Omental fat pad (tissue), 4 donors: Measurements from ENCODE around the gene KCNMB2. TPM values are rescaled to one million over a fixed set of nuclear protein-coding genes. Genes with fewer than 3 reads are reported as not detected.

ENCODE experiments used
- ATAC-seq: fragments of 150-250 bp; one replicate; pipeline ENCODE4 v1.9.1; 2016; ENCODE audit warnings: mild to moderate bottlenecking, moderate library complexity; ENCODE audit not compliant: low FRiP score
- DNase-seq: peaks from one replicate; pipeline ENCODE4 v3.0.0-alpha.2; 2019; ENCODE audit warnings: low spot score
- CTCF ChIP-seq, 3 donors: fragments of 450-650 bp; IDR thresholded peaks; one replicate each; pipeline ENCODE4 v1.5.1; 2016 to 2017; ENCODE audit warnings: antibody characterized with exemption in 3 of 3, mild to moderate bottlenecking in 3 of 3, moderate library complexity in 2 of 3
- total RNA-seq, 4 donors: library from RNA; depleted of rRNA; stranded (reverse); fragments of >200 nt; gene quantifications; one replicate each; pipeline ENCODE4 v1.1.0, GENCODE V29; 2016

KCNMB2 gene
- total RNA-seq, 4 donors from 2014 or later, result 0.24 to 0.65 TPM; not detected in 2

- ATAC-seq (no peak), DNase-seq (no peak)
- TF ChIP-seq CTCF (IDR thresholded peaks at IDR 0.05), result no peak
Observed at GRCh38 chr3:178802993-178803693, 266.9 kb downstream of the KCNMB2 start.

- ATAC-seq (no peak), DNase-seq (no peak)
- TF ChIP-seq CTCF (IDR thresholded peaks at IDR 0.05), result no peak
Observed at GRCh38 chr3:178804606-178805005, 268.4 kb downstream of the KCNMB2 start.

GRCh38 chr3:178805741-178806140, 269.5 kb downstream of the KCNMB2 start:
- no peak for DNase-seq
- ATAC-seq, result no peak
- TF ChIP-seq CTCF (IDR thresholded peaks at IDR 0.05), result no peak

DNA sequence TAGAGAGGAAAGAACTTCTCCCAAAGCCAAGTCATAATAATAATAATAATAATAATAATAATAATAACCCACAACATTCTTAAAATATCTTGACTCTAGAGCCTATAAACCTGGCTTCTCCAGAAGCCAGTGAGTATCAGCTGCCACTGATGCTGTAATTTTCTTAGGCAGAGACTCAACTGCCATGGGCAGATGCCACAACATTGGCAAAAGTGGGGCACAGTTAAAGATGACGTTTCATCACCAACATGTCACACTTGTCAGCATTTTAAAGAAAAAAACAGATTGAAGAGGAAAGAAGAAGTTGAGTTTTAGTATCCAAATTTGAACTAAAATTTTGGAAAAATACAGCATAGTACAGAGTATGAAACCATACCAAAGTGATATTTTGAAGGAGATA, 270.4 kb downstream of the KCNMB2 start:
- no peak for ATAC-seq
- no peak for DNase-seq
- no peak for TF ChIP-seq CTCF (IDR thresholded peaks at IDR 0.05)

DNA sequence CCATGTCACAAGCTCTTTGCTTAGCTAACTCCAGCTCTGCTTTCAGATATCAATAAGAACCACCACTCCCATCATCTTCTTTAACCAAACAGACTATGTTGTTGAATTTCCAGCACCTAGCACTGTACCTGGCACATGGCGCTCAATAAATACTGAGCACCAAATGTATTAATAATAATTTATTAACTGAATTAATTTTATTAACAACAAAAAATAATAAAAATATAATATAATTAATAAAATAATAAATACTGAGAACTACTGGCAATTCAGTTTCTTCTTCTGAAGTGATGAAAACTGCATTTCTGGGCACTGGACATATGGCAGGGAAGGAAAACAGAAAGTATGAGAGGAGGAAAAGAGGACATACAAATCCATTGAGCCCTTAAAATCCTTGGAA, 271.5 kb downstream of the KCNMB2 start:
- DNase-seq, result no peak
- no peak for ATAC-seq
- no peak for TF ChIP-seq CTCF (IDR thresholded peaks at IDR 0.05)

DNA sequence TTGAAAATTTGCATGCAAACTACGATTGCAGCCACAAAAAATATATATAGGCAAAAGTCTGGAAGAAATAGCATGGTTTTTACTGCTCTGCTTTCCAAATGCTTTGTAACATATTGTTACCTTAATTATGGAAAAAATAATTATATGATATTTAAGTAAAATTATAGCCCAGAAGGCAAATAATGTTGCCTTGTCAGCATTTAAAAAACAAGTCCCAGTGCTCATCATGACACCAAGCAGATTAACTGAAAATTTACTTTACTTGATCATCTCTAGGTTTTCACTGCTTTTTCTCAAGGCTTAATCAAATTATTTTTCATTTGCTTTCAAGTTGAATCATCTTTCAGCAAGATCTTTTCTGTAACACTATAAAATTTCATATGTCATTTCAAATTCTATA, 272.5 kb downstream of the KCNMB2 start:
- DNase-seq (no peak), ATAC-seq (no peak)
- no peak for TF ChIP-seq CTCF (IDR thresholded peaks at IDR 0.05)

- ATAC-seq (no peak), DNase-seq (no peak)
Observed at GRCh38 chr3:178810181-178810580, 273.9 kb downstream of the KCNMB2 start.

More at GRCh38 chr3:178810181-178810580, 273.9 kb downstream of the KCNMB2 start:
- TF ChIP-seq CTCF (IDR thresholded peaks at IDR 0.05), result no peak
